ENCODE data around the gene NEURL1B.

The NEURL1B gene

GRCh38 chr5:172715421-172715780 is 74.3 kb downstream of the NEURL1B start:
- no peaks in the 10 kb centered on the region for H3K9me3 ChIP-seq (ENCODE audit: control insufficient read depth, low read length)
- H2AFZ ChIP-seq = no peak overlapping the region
- no peaks in the 10 kb centered on the region for H3K79me2 ChIP-seq
- peak overlapping the region; percentile 84 for H3K27ac ChIP-seq
- no peaks in the 10 kb centered on the region for H3K27me3 ChIP-seq (ENCODE audit: control insufficient read depth, insufficient read depth, low read length)
- TF ChIP-seq, protein P1, sequence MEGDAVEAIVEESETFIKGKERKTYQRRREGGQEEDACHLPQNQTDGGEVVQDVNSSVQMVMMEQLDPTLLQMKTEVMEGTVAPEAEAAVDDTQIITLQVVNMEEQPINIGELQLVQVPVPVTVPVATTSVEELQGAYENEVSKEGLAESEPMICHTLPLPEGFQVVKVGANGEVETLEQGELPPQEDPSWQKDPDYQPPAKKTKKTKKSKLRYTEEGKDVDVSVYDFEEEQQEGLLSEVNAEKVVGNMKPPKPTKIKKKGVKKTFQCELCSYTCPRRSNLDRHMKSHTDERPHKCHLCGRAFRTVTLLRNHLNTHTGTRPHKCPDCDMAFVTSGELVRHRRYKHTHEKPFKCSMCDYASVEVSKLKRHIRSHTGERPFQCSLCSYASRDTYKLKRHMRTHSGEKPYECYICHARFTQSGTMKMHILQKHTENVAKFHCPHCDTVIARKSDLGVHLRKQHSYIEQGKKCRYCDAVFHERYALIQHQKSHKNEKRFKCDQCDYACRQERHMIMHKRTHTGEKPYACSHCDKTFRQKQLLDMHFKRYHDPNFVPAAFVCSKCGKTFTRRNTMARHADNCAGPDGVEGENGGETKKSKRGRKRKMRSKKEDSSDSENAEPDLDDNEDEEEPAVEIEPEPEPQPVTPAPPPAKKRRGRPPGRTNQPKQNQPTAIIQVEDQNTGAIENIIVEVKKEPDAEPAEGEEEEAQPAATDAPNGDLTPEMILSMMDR (IDR thresholded peaks at IDR 0.05) = no peak
- no peak overlapping the region for H3K9ac ChIP-seq
- H3K36me3 ChIP-seq (ENCODE audit: control insufficient read depth, insufficient read depth, low read length) = no peaks in the 10 kb centered on the region
- H3K4me2 ChIP-seq (ENCODE audit: low read length) = no peak overlapping the region
- no peak overlapping the region for H3K4me3 ChIP-seq (ENCODE audit: low read depth, low read length)
- H3K4me1 ChIP-seq = no peaks in the 10 kb centered on the region

DNA sequence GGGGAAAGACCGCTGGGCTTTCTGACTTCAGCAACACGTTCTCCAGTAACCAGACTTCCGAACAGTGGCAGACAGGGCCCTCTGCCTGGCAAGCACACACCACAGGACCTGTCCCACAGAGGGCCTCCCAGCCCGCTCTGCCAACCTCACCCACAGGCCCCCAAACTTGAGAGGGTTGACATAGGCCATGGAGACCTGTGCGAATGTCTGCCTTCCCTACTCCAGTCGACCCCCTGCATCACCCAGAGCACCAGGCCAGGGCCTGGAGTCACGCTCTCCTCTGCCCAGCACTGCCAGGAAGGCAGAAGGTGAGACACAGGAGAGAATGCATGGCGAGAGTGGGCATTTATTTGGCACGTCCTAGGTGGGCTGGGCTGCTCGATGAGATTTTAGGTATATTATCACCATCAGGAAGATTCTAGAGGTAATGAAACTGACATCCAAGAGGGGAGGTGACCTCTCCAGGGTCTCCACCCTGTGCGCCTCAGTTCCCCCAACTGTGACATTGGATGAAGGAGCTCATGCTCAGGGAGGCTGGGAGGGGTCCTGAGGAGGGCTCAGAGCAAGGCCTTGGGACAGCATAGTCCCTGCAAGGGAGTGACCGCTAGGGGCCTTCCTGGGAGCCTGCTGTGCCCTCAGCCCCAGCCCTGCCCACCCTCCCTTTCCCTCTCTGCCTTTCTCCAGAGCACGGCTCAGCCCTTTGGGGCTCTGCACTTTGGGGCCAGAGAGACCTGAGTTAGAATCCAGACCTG is 75.0 kb downstream of the NEURL1B start:
- H3K27ac ChIP-seq = peak overlapping the region; percentile 84

GRCh38 chr5:172716796-172717313 is 75.8 kb downstream of the NEURL1B start:
- TF ChIP-seq, protein P1 (IDR thresholded peaks at IDR 0.05) = peak; percentile 94

More for the DNA sequence above, 75.0 kb downstream of the NEURL1B start:
- Histone ChIP-seq H3K79me2 (no peaks in the 10 kb centered on the region), H3K36me3 (ENCODE audit: control insufficient read depth, insufficient read depth, low read length) (no peaks in the 10 kb centered on the region), H2AFZ (no peak overlapping the region), H3K4me2 (ENCODE audit: low read length) (no peak overlapping the region), H3K4me1 (no peaks in the 10 kb centered on the region), H3K9ac (no peak overlapping the region), H3K9me3 (ENCODE audit: control insufficient read depth, low read length) (no peaks in the 10 kb centered on the region), H3K4me3 (ENCODE audit: low read depth, low read length) (no peak overlapping the region), H3K27me3 (ENCODE audit: control insufficient read depth, insufficient read depth, low read length) (no peaks in the 10 kb centered on the region)
- TF ChIP-seq, protein P1 (IDR thresholded peaks at IDR 0.05) = no peak

GRCh38 chr5:172717481-172718195 is 76.6 kb downstream of the NEURL1B start:
- no peak overlapping the region for H3K27ac ChIP-seq
- peaks cover 13% of the 10 kb centered on the region for H3K4me1 ChIP-seq
- H3K27me3 ChIP-seq (ENCODE audit: control insufficient read depth, insufficient read depth, low read length) = no peaks in the 10 kb centered on the region
- no peak overlapping the region for H3K4me3 ChIP-seq (ENCODE audit: low read depth, low read length)
- H3K36me3 ChIP-seq (ENCODE audit: control insufficient read depth, insufficient read depth, low read length) = no peaks in the 10 kb centered on the region
- H3K9ac ChIP-seq = no peak overlapping the region
- no peaks in the 10 kb centered on the region for H3K79me2 ChIP-seq
- H2AFZ ChIP-seq = peak overlapping the region; percentile 65
- H3K4me2 ChIP-seq (ENCODE audit: low read length) = no peak overlapping the region
- H3K9me3 ChIP-seq (ENCODE audit: control insufficient read depth, low read length) = no peaks in the 10 kb centered on the region
- TF ChIP-seq, protein P1 (IDR thresholded peaks at IDR 0.05) = no peak

More at GRCh38 chr5:172716796-172717313, 75.8 kb downstream of the NEURL1B start:
- Histone ChIP-seq H3K27me3 (ENCODE audit: control insufficient read depth, insufficient read depth, low read length) (no peaks in the 10 kb centered on the region), H3K9ac (no peak overlapping the region), H2AFZ (peak overlapping the region; percentile 65), H3K4me2 (ENCODE audit: low read length) (peak overlapping the region; percentile 23), H3K36me3 (ENCODE audit: control insufficient read depth, insufficient read depth, low read length) (no peaks in the 10 kb centered on the region), H3K79me2 (no peaks in the 10 kb centered on the region), H3K27ac (peak overlapping the region; percentile 52), H3K9me3 (ENCODE audit: control insufficient read depth, low read length) (no peaks in the 10 kb centered on the region), H3K4me1 (peaks cover 5% of the 10 kb centered on the region), H3K4me3 (ENCODE audit: low read depth, low read length) (no peak overlapping the region)
